Activated CD8-positive, alpha-beta memory T cell treated with anti-CD3 and anti-CD28 coated beads, Interleukin-2, amount 10 ng/mL, durations not matched to agents 7 days and 5 days (primary cell): ENCODE data around the gene LRP2. TPM values are rescaled to one million over a fixed set of nuclear protein-coding genes. Genes with fewer than 3 reads are reported as not detected.
A peak's percentile ranks its signal among the peaks of the same experiment; 100 is the strongest.
"Not testable (repeated sequence)": the region's sequence is repeated elsewhere in the genome, so short reads cannot be mapped to it uniquely, and the experiment has no call there.

Experiments
- ATAC-seq: fragments of 150-1000 bp; cut with Tn5 transposase; one replicate; pipeline ENCODE4 v1.10.0; 2021; ENCODE audit warnings: moderate library complexity
- CTCF ChIA-PET: fragments of 350-600 bp; sonication (Branson Sonifier 250); formaldehyde crosslinking; loops from one replicate; lab custom pipeline; 2021; ENCODE audit warnings: antibody characterized with exemption; lab: Charles Lee
- DNase-seq: peaks from one replicate; pipeline ENCODE4 v3.0.0-alpha.2; 2020
- H3K27ac Mint-ChIP-seq: one replicate; pipeline ENCODE4 v1.8.0; 2021; ENCODE audit warnings: mild to moderate bottlenecking, mixed read lengths
- H3K27me3 Mint-ChIP-seq: one replicate; pipeline ENCODE4 v1.8.0; 2021; ENCODE audit warnings: mixed read lengths
- H3K36me3 Mint-ChIP-seq: one replicate; pipeline ENCODE4 v1.8.0; 2021; ENCODE audit warnings: mild to moderate bottlenecking, mixed read lengths
- H3K4me1 Mint-ChIP-seq: one replicate; pipeline ENCODE4 v1.8.0; 2021; ENCODE audit warnings: mixed read lengths
- H3K4me3 Mint-ChIP-seq: one replicate; pipeline ENCODE4 v1.8.0; 2021; ENCODE audit warnings: mild to moderate bottlenecking, moderate library complexity, mixed read lengths
- H3K9me3 Mint-ChIP-seq: one replicate; pipeline ENCODE4 v1.8.0; 2022; ENCODE audit warnings: low read depth, mixed read lengths
- total RNA-seq, 2 experiments: library from RNA; stranded (reverse); gene quantifications; one replicate each; pipeline ENCODE4 v1.2.3, GENCODE V29; 2021

LRP2 gene
- total RNA-seq = under 1 TPM; 0.44 to 0.68 TPM

DNA sequence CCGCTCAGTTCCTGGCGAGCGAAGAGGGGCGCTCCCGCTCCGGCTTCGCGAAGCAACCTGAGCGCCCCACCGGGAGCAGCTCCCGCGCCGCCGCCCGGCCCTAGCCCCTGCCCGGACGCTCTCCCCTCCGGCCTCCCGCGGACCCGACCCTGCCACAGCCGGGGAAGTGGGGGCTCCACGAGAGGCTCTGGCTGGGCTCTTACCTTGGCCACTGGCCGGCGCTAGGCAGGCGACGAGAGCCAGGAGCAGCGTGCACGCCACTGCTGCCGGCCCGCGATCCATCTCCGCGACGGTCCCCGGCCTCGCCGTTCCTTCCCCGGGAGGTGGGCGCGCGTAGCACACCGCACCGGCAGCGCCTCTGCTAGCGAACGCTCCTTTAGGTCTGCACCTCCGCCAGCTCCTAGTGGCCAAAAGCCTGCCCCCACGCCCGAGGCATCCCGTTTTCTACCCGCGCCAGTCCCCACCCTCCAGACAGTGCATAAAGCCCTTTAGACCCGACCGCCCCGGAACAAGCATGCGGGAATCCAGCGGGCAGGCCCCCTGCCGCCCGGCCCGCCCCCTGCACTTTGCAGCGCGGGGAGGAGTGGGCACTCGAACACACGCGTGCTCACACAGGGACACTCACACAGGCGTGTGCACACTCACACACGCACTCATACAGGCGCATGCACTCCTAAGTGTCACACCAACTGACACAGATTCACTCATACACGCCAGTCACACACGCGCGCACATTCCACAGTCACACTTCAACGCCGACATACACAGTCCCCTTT is at the start of gene LRP2:
Gene LRP2 (minus strand): TSS at position 417 of the 776 bp plus-strand sequence. CDS start 135 bp downstream, at position 282.
- no peaks in the 10 kb centered on the region for H3K9me3 Mint-ChIP-seq
- peak within 1 kb of the TSS; percentile 83 for H3K27ac Mint-ChIP-seq
- H3K4me3 Mint-ChIP-seq = peak within 1 kb of the TSS; percentile 83
- peak; percentile 22 for ATAC-seq
- DNase-seq = peak; percentile 51
- CTCF ChIA-PET = no interaction called here
- H3K36me3 Mint-ChIP-seq = no peaks in the 10 kb centered on the region
- peaks cover 54% of the 10 kb centered on the region for H3K27me3 Mint-ChIP-seq
- H3K4me1 Mint-ChIP-seq = peaks cover 28% of the 10 kb centered on the region

GRCh38 chr2:169406891-169407290 is 44.6 kb upstream of the LRP2 start:
- no peak overlapping the region for H3K4me3 Mint-ChIP-seq
- no peaks in the 10 kb centered on the region for H3K4me1 Mint-ChIP-seq
- H3K9me3 Mint-ChIP-seq = no peaks in the 10 kb centered on the region
- no peak overlapping the region for H3K27ac Mint-ChIP-seq
- H3K27me3 Mint-ChIP-seq = peaks cover 25% of the 10 kb centered on the region
- no peaks in the 10 kb centered on the region for H3K36me3 Mint-ChIP-seq
- no peak for ATAC-seq
- CTCF ChIA-PET = interaction anchor here (0.6 kb wide), 1 partner anchor 280 kb away, joined by 3 read pairs; no protein-coding TSS in a partner anchor
- no peak for DNase-seq

GRCh38 chr2:169399491-169399890 is 37.2 kb upstream of the LRP2 start:
- ATAC-seq, H3K9me3 Mint-ChIP-seq, H3K4me3 Mint-ChIP-seq, CTCF ChIA-PET, H3K4me1 Mint-ChIP-seq, H3K27ac Mint-ChIP-seq, DNase-seq, H3K36me3 Mint-ChIP-seq: not testable (repeated sequence)
- peaks cover 29% of the 10 kb centered on the region for H3K27me3 Mint-ChIP-seq

DNA sequence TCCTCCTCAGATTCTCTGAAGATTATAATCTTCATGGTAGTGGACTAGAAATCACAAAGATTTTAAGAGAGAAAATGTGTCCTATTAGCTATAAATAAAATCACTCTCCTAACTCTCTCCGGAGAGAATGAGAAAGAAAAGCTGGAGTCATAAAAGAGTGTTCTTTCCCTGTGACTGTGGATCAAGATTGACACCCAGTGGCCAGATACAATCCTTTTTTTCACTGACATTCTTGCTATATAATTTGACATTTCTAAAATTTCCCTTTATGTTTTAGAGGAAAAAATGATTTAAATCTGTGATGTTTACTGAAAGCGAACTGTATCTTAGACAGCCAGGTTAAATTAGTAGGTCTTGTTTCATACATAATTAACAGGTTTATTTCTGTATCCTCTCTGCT is 35.4 kb upstream of the LRP2 start:
- no peak overlapping the region for H3K4me3 Mint-ChIP-seq
- H3K9me3 Mint-ChIP-seq = no peaks in the 10 kb centered on the region
- peaks cover 33% of the 10 kb centered on the region for H3K27me3 Mint-ChIP-seq
- no peak for ATAC-seq
- DNase-seq = no peak
- H3K36me3 Mint-ChIP-seq = no peaks in the 10 kb centered on the region
- CTCF ChIA-PET = interaction anchor here (1.2 to 3.0 kb wide), 2 partner anchors 20 to 288 kb away, joined by 3 to 15 read pairs; no protein-coding TSS in a partner anchor
- peaks cover 5% of the 10 kb centered on the region for H3K4me1 Mint-ChIP-seq
- H3K27ac Mint-ChIP-seq = no peak overlapping the region

DNA sequence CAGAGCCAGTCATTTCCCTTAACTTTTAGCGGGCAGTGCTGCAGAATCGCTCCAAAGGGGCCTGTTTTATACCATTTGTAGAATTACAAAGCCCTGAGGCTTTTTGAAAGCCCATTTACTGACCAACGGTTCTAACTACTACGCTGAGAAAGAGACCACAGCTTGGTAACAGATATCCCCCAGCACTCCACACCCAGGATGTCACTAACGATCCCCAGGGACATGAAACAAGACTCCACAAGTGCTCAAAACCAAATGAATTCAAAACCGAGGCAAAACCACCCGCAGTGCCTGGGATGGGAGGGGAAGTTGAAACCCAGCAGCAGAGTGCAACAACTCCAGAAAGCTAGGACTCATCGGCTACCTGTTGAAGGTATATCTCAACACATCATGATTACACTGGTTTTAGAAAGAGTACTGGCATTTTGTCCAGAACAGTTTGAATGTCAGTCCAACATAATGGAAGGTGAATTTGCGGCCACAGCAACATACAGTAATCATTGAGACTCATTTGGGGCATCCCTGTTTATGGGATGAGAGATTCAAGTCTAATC is 33.6 kb upstream of the LRP2 start:
- DNase-seq (no peak), ATAC-seq (no peak)
- H3K4me3 Mint-ChIP-seq = no peak overlapping the region
- H3K27ac Mint-ChIP-seq = no peak overlapping the region
- no peaks in the 10 kb centered on the region for H3K9me3 Mint-ChIP-seq
- CTCF ChIA-PET = interaction anchor here (3.0 kb wide), 1 partner anchor 287 kb away, joined by 15 read pairs; no protein-coding TSS in a partner anchor
- H3K36me3 Mint-ChIP-seq = no peaks in the 10 kb centered on the region
- H3K4me1 Mint-ChIP-seq = peaks cover 5% of the 10 kb centered on the region
- peaks cover 30% of the 10 kb centered on the region for H3K27me3 Mint-ChIP-seq

DNA sequence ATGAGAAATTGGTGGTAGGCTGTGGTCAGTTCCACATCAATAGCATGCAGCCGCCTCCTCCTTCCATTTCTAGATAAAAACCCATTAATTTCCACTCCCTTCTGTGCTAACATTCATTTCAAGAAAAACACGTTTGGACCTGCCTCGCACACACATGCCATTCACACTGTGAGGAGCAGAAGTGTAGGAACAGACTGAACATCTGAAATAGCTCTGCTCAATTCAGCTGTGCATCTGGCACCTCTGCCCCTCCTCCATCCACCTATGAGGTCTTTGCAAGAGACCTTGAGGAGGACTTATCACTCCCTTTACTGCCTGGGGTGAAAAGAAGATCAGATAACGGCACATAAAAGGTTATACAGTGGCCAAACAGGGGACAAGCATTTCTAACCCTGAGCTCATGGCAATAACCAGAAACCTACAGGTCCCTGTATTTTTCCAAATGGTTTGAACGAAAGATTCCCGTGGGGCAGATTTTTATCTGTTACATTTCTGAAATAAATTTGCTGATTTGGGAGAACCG is 30.8 kb upstream of the LRP2 start:
- no peak for DNase-seq
- peaks cover 47% of the 10 kb centered on the region for H3K27me3 Mint-ChIP-seq
- no peaks in the 10 kb centered on the region for H3K36me3 Mint-ChIP-seq
- no peaks in the 10 kb centered on the region for H3K9me3 Mint-ChIP-seq
- CTCF ChIA-PET = no interaction called here
- H3K4me3 Mint-ChIP-seq = no peak overlapping the region
- ATAC-seq = no peak
- H3K27ac Mint-ChIP-seq = no peak overlapping the region
- peaks cover 5% of the 10 kb centered on the region for H3K4me1 Mint-ChIP-seq

GRCh38 chr2:169391236-169391635 is 28.9 kb upstream of the LRP2 start:
- H3K36me3 Mint-ChIP-seq = no peaks in the 10 kb centered on the region
- H3K4me1 Mint-ChIP-seq = peaks cover 5% of the 10 kb centered on the region
- H3K27me3 Mint-ChIP-seq = peaks cover 57% of the 10 kb centered on the region
- no peak overlapping the region for H3K4me3 Mint-ChIP-seq
- CTCF ChIA-PET = no interaction called here
- H3K9me3 Mint-ChIP-seq = no peaks in the 10 kb centered on the region
- no peak for DNase-seq
- no peak overlapping the region for H3K27ac Mint-ChIP-seq
- ATAC-seq = no peak

DNA sequence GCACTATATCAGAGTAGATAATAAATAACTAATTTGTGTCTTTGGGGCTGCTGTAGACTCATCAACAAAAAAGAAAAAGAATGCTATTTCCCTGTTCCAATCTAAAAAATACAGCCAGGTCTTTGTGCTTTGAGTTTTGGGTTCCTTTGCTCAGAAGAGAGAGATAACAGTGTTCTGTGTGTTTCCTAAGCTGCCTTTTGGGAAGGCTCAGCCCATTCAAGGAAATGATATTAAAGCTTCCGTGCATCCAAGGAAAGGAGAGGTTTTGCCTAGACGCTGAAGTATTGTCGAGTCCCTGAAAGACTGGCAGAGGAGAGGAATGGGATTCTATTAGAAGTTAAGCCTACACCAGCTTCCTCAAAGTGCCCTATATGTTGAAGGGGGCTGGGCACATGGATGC is 25.8 kb upstream of the LRP2 start:
- ATAC-seq = no peak
- no peaks in the 10 kb centered on the region for H3K36me3 Mint-ChIP-seq
- H3K4me1 Mint-ChIP-seq = peaks cover 4% of the 10 kb centered on the region

GRCh38 chr2:169386722-169387121 is 24.4 kb upstream of the LRP2 start:
- H3K9me3 Mint-ChIP-seq = no peaks in the 10 kb centered on the region
- H3K27me3 Mint-ChIP-seq = peaks cover 58% of the 10 kb centered on the region
- DNase-seq = no peak
- H3K27ac Mint-ChIP-seq = no peak overlapping the region
- H3K4me3 Mint-ChIP-seq = no peak overlapping the region
- no peaks in the 10 kb centered on the region for H3K36me3 Mint-ChIP-seq
- CTCF ChIA-PET = no interaction called here
- no peak for ATAC-seq
- no peaks in the 10 kb centered on the region for H3K4me1 Mint-ChIP-seq

More for the DNA sequence above, 25.8 kb upstream of the LRP2 start:
- Mint-ChIP-seq H3K27ac (no peak overlapping the region), H3K27me3 (peaks cover 55% of the 10 kb centered on the region), H3K9me3 (no peaks in the 10 kb centered on the region), H3K4me3 (no peak overlapping the region)
- CTCF ChIA-PET = no interaction called here
- no peak for DNase-seq

DNA sequence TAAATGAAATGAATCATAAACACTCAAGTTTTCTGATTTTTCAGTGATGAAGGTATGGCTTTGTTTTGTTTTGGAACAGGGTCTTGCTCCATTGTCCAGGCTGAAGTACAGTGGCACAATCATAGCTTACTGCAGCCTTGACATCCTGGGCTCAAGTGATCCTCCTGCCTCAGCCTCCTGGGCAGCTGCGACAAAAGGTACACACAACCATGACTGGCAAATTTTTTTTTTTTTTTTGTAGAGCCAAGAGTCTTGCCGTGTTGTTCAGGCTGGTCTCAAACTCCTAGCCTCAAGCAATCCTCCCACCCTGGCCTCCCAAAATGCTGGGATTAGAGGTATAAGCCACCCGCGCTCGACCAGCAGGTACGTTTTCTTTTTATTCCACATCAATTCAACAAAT is 22.5 kb upstream of the LRP2 start:
- Mint-ChIP-seq H3K4me3 (no peak overlapping the region), H3K27me3 (peaks cover 61% of the 10 kb centered on the region), H3K4me1 (no peaks in the 10 kb centered on the region), H3K36me3 (no peaks in the 10 kb centered on the region), H3K9me3 (no peaks in the 10 kb centered on the region), H3K27ac (no peak overlapping the region)
- DNase-seq = no peak
- CTCF ChIA-PET = no interaction called here
- ATAC-seq = no peak

DNA sequence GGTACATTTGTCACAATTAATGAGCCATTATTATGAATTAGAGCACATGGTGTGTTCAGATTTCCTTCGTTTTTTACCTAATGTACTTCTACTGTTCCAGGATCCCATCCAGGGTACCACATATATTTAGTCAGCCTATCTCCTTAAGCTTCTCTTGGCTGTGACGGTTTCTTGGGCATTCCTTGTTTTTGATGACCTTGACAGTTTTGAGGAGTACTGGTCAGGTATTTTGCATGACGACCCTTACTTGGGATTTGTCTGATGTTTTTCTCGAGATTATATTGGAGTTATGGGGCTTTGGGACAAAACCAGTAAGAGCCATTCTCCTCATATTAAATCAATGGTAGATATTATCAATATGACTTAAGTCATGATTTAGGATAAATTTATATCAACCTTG is 10.2 kb upstream of the LRP2 start:
- CTCF ChIA-PET = no interaction called here
- no peak for DNase-seq
- Mint-ChIP-seq H3K4me3 (no peak overlapping the region), H3K27ac (no peak overlapping the region), H3K4me1 (no peaks in the 10 kb centered on the region), H3K36me3 (no peaks in the 10 kb centered on the region), H3K9me3 (peaks cover 3% of the 10 kb centered on the region), H3K27me3 (peaks cover 57% of the 10 kb centered on the region)
- no peak for ATAC-seq

GRCh38 chr2:169366066-169366465 is 3.7 kb upstream of the LRP2 start:
- H3K27ac Mint-ChIP-seq = no peak overlapping the region
- H3K4me1 Mint-ChIP-seq = peaks cover 28% of the 10 kb centered on the region
- DNase-seq (no peak), ATAC-seq (no peak)
- peaks cover 42% of the 10 kb centered on the region for H3K27me3 Mint-ChIP-seq
- CTCF ChIA-PET = interaction anchor here (1.0 kb wide), 1 partner anchor 256 kb away, joined by 3 read pairs; no protein-coding TSS in a partner anchor
- no peaks in the 10 kb centered on the region for H3K36me3 Mint-ChIP-seq
- no peak overlapping the region for H3K4me3 Mint-ChIP-seq
- H3K9me3 Mint-ChIP-seq = peaks cover 3% of the 10 kb centered on the region

GRCh38 chr2:169365029-169365480 is 2.7 kb upstream of the LRP2 start:
- Mint-ChIP-seq H3K27ac (peak overlapping the region; percentile 83), H3K4me1 (peaks cover 28% of the 10 kb centered on the region), H3K4me3 (peak overlapping the region; percentile 83), H3K36me3 (no peaks in the 10 kb centered on the region), H3K9me3 (peaks cover 3% of the 10 kb centered on the region), H3K27me3 (peaks cover 41% of the 10 kb centered on the region)
- CTCF ChIA-PET = no interaction called here
- ATAC-seq (peak; percentile 37), DNase-seq (no peak)
